Bronchial epithelial cell (primary cell): ENCODE results near the gene COX19. TPM values are rescaled to one million over a fixed set of nuclear protein-coding genes. Genes with fewer than 3 reads are reported as not detected.

Source experiments
- DNase-seq: peaks from one replicate; pipeline ENCODE4 v3.0.0-alpha.2; 2010; ENCODE audit warnings: low read depth
- FAIRE-seq: peaks from 2 replicates; lab custom pipeline; 2011; peaks lifted over from hg19 to GRCh38; lab: Jason Lieb, UNC
- H3K27me3 ChIP-seq: 2 replicates; pipeline ENCODE4 v1.5.1; 2011; ENCODE audit warnings: low read length; ENCODE audit not compliant: control insufficient read depth, insufficient read depth
- H3K36me3 ChIP-seq: 2 replicates; pipeline ENCODE4 v1.5.1; 2011; ENCODE audit warnings: low read length; ENCODE audit not compliant: control insufficient read depth, insufficient read depth
- H3K4me3 ChIP-seq: 2 replicates; pipeline ENCODE4 v1.5.1; 2011; ENCODE audit warnings: mild to moderate bottlenecking, low read depth, low read length, control low read depth
- CTCF ChIP-seq: IDR thresholded peaks from 2 replicates; pipeline ENCODE4 v1.5.1; 2011; ENCODE audit warnings: mild to moderate bottlenecking, moderate library complexity, low read length, control low read depth, inconsistent platforms; ENCODE audit not compliant: insufficient read depth, severe bottlenecking
- total RNA-seq: library from RNA; depleted of rRNA; stranded (reverse); fragments of >200 nt; gene quantifications from 2 replicates; pipeline ENCODE4 v1.2.1, GENCODE V29; 2014

The COX19 gene
- total RNA-seq, 1 donor from 2014 or later, result 12.9 TPM

DNA sequence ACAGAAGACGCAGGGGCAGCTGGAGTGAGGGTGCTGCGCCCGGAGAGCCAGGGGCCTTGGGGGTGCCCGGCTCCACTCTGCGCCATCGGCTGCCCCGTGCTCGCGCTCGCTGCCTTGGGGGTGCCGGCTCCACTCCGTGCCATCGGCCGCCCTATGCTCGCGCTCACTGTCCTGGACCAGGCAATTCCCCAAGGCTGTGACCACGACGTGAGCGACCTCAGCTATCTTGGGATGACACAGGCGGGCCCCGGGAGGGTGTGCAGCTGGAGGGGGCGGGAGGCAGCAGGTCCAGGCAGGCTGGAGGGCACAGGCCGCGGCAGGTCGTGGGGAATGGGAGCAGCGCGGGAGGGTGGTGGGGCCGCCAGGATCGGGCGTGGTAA lies 37.4 kb upstream of the COX19 start:
- peaks cover 3% of the 10 kb centered on the region for H3K36me3 ChIP-seq
- no peak for TF ChIP-seq CTCF
- no peaks in the 10 kb centered on the region for H3K27me3 ChIP-seq
- FAIRE-seq (no peak), DNase-seq (no peak)
- no peak overlapping the region for H3K4me3 ChIP-seq

DNA sequence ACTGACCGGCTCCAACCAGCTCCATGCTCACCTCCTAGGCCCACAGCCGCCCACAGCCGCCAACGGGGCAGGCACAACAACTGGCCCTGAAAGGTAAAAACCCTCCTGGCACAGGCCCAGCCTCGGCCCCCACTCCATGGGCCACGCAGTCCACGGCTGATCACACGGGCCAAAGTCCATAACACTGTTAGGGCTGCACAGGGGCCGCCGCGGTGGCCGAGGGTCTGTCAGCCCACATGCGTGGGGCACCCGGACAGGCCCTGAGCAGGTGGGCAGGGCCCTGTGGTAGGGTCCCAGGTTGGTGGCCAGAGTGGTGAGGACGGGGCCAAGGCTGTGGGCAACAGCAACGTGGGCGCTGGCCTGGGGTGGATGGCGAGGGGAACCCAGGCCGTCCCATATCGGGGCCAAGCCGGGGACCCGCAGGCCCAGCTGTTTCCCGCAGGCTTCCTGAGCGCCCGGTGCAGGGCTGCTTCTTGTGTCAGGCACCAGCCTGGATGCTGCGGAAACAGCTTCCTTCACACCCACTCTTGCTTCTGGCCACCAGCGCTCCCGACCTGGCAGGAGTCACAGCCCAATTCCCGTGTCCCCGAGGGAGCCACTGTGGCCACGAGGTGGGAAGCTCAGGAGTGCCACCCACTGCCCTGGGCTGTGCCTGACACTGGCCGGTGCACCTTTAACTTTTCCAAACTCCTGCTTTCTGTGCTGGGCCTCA lies 36.8 kb upstream of the COX19 start:
- H3K27me3 ChIP-seq, result no peaks in the 10 kb centered on the region
- FAIRE-seq (no peak), DNase-seq (no peak)
- H3K4me3 ChIP-seq, result no peak overlapping the region
- H3K36me3 ChIP-seq, result peaks cover 3% of the 10 kb centered on the region
- TF ChIP-seq CTCF, result no peak

GRCh38 chr7:1011297-1012003 lies 36.1 kb upstream of the COX19 start:
- DNase-seq, result no peak
- Histone ChIP-seq H3K4me3 (no peak overlapping the region), H3K36me3 (peaks cover 3% of the 10 kb centered on the region), H3K27me3 (no peaks in the 10 kb centered on the region)
- no peak for FAIRE-seq
- no peak for TF ChIP-seq CTCF

DNA sequence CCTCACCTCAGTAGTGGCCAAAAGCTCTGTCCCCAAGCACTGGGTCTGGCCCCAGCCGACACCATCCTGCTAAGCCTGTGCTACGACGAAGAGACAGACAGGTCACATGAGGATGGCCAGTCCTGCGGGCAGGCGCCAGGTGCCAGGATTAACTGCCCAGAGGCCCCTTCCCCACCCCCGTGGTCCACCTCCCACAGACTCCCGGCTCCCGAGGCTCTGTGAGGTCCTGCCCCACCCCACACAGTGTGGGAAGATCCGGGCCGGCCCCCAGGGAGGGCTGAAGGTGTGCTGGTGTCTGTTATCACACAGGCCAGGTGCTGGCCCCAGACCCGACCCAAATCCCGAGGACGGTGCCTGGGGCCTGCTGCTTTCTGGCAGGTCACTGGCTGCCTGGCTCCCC lies 34.9 kb upstream of the COX19 start:
- DNase-seq (no peak), FAIRE-seq (no peak)
- Histone ChIP-seq H3K36me3 (peaks cover 5% of the 10 kb centered on the region), H3K27me3 (no peaks in the 10 kb centered on the region), H3K4me3 (no peak overlapping the region)
- no peak for TF ChIP-seq CTCF

- no peak overlapping the region for H3K4me3 ChIP-seq
- H3K27me3 ChIP-seq, result no peaks in the 10 kb centered on the region
- no peak for TF ChIP-seq CTCF
- DNase-seq (no peak), FAIRE-seq (no peak)
- peaks cover 5% of the 10 kb centered on the region for H3K36me3 ChIP-seq
Observed at GRCh38 chr7:1009747-1010146, 34.4 kb upstream of the COX19 start.
